Gastrocnemius medialis (tissue), 4 donors: ENCODE measurements around the gene YAP1.

Source experiments
- CTCF ChIP-seq, 5 experiments: fragments of 450-650 bp in 3 of 5; fragments of 200-600 bp in 2 of 5; sonication (generic) in 2 of 5; IDR thresholded peaks in 4 of 5; conservative IDR thresholded peaks in 1 of 5; 1 replicate in 4 of 5; 2 replicates in 1 of 5; pipeline ENCODE4 v1.5.1; 2016 to 2019; ENCODE audit warnings: antibody characterized with exemption in 5 of 5, mild to moderate bottlenecking in 3 of 5, moderate library complexity in 3 of 5
- POLR2A ChIP-seq, 2 donors: fragments of 450-650 bp; IDR thresholded peaks; one replicate each; pipeline ENCODE4 v1.6.1; 2017; ENCODE audit warnings: antibody characterized with exemption in 2 of 2, mild to moderate bottlenecking in 2 of 2, moderate library complexity in 2 of 2

GRCh38 chr11:102196816-102197215 is 86.6 kb downstream of the YAP1 start:
- no peak for TF ChIP-seq POLR2A (IDR thresholded peaks at IDR 0.05)
- no peak for TF ChIP-seq CTCF (IDR thresholded peaks at IDR 0.05 in 4 of 5, conservative IDR thresholded peaks at IDR 0.05 in 1 of 5)
